Measurements from ENCODE around the gene MCF2L.

The MCF2L gene

DNA sequence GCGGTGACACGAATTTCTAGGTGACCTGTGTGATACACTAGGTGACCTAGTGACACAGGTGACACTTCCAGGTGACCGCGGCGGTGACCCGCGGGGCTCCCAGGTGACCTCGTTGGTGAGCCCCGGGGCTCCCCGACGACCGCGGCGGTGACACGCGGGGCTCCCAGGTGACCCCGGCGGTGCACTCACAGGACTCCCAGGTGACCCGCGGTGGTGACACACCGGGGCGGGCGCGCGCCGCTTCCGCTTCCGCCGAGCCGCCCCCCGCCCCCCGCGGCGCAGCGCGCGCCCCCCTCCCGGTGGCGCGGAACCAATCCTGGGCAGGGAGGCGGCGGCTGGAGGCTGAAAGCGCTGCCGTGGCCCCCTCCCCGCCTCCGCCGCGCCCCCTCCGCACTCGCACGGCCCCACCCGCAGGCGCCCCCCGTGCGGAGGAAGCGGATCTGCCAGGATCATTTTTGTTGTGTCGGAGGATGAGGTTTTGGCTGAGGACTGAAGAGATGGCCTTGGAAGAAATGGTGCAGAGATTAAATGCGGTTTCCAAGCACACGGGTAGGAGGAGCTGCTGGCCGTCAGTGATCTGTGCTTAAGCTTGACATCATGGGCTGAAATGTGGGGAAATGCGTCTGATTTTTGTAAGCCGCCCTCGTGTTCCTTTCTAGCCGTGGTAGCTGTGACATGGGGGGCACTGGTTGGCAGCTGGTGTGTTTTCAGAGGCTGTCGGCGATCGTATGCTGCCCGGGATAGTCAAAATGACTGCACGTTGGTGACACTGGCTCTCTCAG lies at the start of gene MCF2L:
Gene MCF2L, plus strand, starts transcription at position 305 of the 782 bp plus-strand sequence. Its CDS starts 166 bp downstream, at position 471.
- Mint-ChIP-seq H3K4me1 (peaks cover 18% of the 10 kb centered on the region), H3K27ac (no peak within 1 kb of the TSS), H3K9me3 (no peaks in the 10 kb centered on the region), H3K36me3 (no peaks in the 10 kb centered on the region), H3K4me3 (peak within 1 kb of the TSS; percentile 75), H3K27me3 (peaks cover 35% of the 10 kb centered on the region)
- CTCF ChIA-PET, result interaction anchor here (0.6 to 0.9 kb wide), 3 partner anchors 26 to 305 kb away, joined by 3 read pairs; no protein-coding TSS in a partner anchor
- peak; percentile 75 for DNase-seq

- no peak for DNase-seq
- CTCF ChIA-PET, result no interaction called here
- Mint-ChIP-seq H3K4me1 (no peaks in the 10 kb centered on the region), H3K4me3 (no peak overlapping the region), H3K27ac (no peak overlapping the region), H3K27me3 (peaks cover 17% of the 10 kb centered on the region), H3K36me3 (no peaks in the 10 kb centered on the region), H3K9me3 (no peaks in the 10 kb centered on the region)
These were observed 45.1 kb upstream of the MCF2L start for GRCh38 chr13:112923962-112924361.

DNA sequence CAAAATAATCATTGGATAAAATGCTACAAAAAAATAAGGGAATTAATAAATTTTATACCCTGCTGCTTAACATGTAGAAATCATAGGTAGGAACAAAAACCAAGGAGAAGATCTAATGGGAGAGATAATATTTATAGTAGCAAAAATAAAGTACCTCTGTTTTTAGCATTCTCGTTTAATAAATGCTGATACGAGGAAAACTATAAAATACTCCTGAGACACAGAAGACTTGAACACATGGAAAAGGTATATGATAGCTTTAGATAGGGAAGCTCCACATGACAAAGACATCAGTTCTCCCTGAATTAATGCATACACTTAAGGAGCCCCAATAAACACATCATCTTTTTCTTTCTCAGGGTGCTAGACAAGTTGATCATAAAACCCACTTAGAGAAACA lies 44.6 kb upstream of the MCF2L start:
- H3K9me3 Mint-ChIP-seq, result no peaks in the 10 kb centered on the region
- DNase-seq, result no peak
- H3K4me3 Mint-ChIP-seq, result no peak overlapping the region
- no peaks in the 10 kb centered on the region for H3K4me1 Mint-ChIP-seq
- H3K36me3 Mint-ChIP-seq, result no peaks in the 10 kb centered on the region
- H3K27me3 Mint-ChIP-seq, result peaks cover 21% of the 10 kb centered on the region
- no peak overlapping the region for H3K27ac Mint-ChIP-seq
- CTCF ChIA-PET, result no interaction called here

DNA sequence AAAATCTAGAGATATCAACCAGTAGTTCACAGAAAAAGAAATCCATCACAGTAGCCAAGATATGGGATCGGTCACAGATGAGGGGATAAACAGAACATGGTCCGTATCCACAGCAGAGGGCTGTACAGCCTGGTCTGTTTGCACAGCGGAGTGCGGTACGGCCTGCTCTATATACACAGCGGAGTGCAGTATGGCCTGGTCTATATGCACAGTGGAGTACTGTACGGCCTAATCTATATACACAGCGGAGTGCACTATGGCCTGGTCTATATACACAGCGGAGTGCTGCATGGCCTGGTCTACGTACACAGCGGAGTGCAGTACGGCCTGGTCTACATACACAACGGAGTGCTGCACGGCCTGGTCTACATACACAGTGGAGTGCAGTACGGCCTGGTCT lies 43.0 kb upstream of the MCF2L start:
- DNase-seq, result no peak
- H3K4me3 Mint-ChIP-seq, result no peak overlapping the region
- H3K36me3 Mint-ChIP-seq, result no peaks in the 10 kb centered on the region
- H3K4me1 Mint-ChIP-seq, result peaks cover 3% of the 10 kb centered on the region
- peaks cover 34% of the 10 kb centered on the region for H3K27me3 Mint-ChIP-seq
- no peak overlapping the region for H3K27ac Mint-ChIP-seq
- CTCF ChIA-PET, result interaction anchor here (1.2 kb wide), 1 partner anchor 17 kb away, joined by 3 read pairs; no protein-coding TSS in a partner anchor
- H3K9me3 Mint-ChIP-seq, result no peaks in the 10 kb centered on the region

DNA sequence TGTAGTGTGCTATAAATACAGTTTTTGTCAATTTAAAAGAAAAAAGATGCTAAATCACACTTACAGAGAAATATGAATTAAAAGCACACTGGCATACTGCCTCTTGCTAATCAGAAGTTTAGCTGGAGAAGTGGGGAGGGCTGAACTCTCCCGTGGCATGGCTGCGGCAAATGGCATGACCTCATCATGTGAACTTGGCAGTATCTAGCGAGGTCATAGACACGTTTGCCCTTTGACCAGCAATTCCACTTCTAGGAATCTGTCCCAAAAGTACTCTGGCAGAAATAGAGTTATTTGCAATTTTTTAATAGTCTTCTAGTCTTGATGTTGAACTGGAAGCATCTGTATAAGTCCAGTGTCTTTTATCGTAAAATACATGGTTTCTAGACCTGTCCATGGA lies 42.0 kb upstream of the MCF2L start:
- peaks cover 3% of the 10 kb centered on the region for H3K4me1 Mint-ChIP-seq
- H3K27me3 Mint-ChIP-seq, result peaks cover 40% of the 10 kb centered on the region
- no peak overlapping the region for H3K27ac Mint-ChIP-seq
- H3K4me3 Mint-ChIP-seq, result no peak overlapping the region
- DNase-seq, result no peak
- CTCF ChIA-PET, result no interaction called here
- no peaks in the 10 kb centered on the region for H3K36me3 Mint-ChIP-seq
- H3K9me3 Mint-ChIP-seq, result no peaks in the 10 kb centered on the region

DNA sequence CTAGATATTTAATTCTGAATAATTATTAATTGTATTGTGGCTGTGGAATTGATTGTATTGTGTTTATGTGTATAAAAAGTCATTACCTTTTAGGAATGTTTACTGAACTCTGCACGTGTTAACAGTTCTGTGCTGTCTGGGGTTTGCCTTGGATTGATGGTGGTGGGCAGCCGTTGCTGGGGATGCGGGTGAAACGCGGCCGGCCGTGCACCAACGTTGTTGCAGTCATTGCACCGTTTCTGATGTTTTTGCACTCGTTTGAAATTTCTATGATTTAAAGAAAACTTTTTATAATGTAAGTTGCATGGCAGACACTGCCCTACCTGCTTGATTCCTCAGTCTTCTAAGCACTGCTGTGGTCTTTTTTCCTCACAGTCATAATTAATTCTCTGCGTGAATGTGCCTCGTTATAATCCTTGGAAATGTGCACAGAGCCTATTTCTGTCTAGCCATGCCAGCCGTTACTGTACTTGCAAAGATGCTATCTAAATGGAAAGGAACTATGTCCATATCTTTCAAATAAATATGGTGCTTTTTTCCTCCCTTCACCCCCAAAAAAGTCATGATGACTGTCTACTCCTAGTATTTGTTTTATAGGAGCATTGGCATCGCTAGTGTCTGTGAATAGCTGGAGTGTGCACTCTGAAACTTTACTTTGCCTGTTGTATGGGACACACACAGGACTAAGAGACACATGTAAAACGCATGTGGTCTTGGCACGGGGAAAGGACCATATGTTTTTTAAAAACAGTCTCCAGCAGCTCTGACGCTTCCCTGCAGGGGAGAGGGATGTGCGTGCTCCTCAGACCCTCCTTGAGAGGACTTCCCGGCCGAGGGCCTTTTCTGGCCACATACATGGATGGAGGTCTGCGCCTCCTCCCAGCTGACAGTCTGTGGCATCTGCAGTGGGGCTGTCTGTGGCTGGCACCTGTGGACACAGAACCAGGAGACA lies 40.7 kb upstream of the MCF2L start:
- Mint-ChIP-seq H3K27ac (no peak overlapping the region), H3K27me3 (peaks cover 46% of the 10 kb centered on the region), H3K36me3 (no peaks in the 10 kb centered on the region), H3K4me3 (no peak overlapping the region), H3K9me3 (no peaks in the 10 kb centered on the region), H3K4me1 (peaks cover 3% of the 10 kb centered on the region)
- DNase-seq, result no peak
- CTCF ChIA-PET, result no interaction called here

GRCh38 chr13:112928972-112929782 lies 39.8 kb upstream of the MCF2L start:
- no peaks in the 10 kb centered on the region for H3K36me3 Mint-ChIP-seq
- peaks cover 3% of the 10 kb centered on the region for H3K4me1 Mint-ChIP-seq
- peaks cover 46% of the 10 kb centered on the region for H3K27me3 Mint-ChIP-seq
- H3K27ac Mint-ChIP-seq, result no peak overlapping the region
- no peak for DNase-seq
- CTCF ChIA-PET, result no interaction called here
- H3K4me3 Mint-ChIP-seq, result no peak overlapping the region
- H3K9me3 Mint-ChIP-seq, result no peaks in the 10 kb centered on the region

DNA sequence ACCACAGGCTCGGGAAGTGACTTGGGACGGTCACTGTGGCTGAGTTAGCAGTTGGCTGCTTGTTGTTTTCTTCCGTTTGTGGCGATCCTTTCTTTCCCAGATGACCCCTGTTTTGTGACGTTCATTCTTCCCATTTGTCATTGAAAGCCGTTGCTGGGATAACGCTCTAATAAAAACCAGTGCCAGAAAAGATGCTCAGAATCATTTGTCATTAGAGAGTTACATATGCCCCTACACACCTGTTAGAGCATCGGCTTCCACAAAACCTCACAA lies 39.3 kb upstream of the MCF2L start:
- Mint-ChIP-seq H3K9me3 (no peaks in the 10 kb centered on the region), H3K27me3 (peaks cover 46% of the 10 kb centered on the region), H3K4me3 (no peak overlapping the region), H3K27ac (no peak overlapping the region), H3K4me1 (peaks cover 3% of the 10 kb centered on the region), H3K36me3 (no peaks in the 10 kb centered on the region)
- CTCF ChIA-PET, result no interaction called here
- DNase-seq, result no peak

DNA sequence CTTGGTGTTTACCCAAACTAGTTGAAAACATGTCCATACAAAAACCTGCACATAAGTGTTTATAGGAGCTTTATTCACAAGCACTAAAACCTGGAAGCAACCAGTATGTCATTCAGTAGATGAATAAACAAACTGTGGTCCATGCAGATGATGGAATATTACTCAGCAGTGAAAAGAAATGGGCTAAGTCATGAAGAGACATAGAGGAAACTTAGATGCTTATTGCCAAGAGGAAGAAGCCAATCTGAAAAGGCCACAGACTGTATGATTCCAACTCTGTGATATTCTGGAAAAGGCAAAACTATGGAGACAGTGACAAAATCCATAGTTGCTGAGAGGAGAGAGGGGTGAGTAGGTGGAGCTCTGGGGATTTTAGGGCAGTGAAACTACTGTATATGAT lies 38.8 kb upstream of the MCF2L start:
- CTCF ChIA-PET, result no interaction called here

GRCh38 chr13:112931028-112931934 lies 37.7 kb upstream of the MCF2L start:
- DNase-seq, result no peak
- no peaks in the 10 kb centered on the region for H3K36me3 Mint-ChIP-seq
- no peak overlapping the region for H3K27ac Mint-ChIP-seq
- no peaks in the 10 kb centered on the region for H3K9me3 Mint-ChIP-seq
- peaks cover 46% of the 10 kb centered on the region for H3K27me3 Mint-ChIP-seq
- H3K4me1 Mint-ChIP-seq, result peaks cover 3% of the 10 kb centered on the region
- CTCF ChIA-PET, result no interaction called here
- H3K4me3 Mint-ChIP-seq, result no peak overlapping the region

More for the DNA sequence above, 38.8 kb upstream of the MCF2L start:
- Mint-ChIP-seq H3K4me3 (no peak overlapping the region), H3K9me3 (no peaks in the 10 kb centered on the region), H3K4me1 (peaks cover 3% of the 10 kb centered on the region), H3K27ac (no peak overlapping the region), H3K27me3 (peaks cover 46% of the 10 kb centered on the region), H3K36me3 (no peaks in the 10 kb centered on the region)
- no peak for DNase-seq

DNA sequence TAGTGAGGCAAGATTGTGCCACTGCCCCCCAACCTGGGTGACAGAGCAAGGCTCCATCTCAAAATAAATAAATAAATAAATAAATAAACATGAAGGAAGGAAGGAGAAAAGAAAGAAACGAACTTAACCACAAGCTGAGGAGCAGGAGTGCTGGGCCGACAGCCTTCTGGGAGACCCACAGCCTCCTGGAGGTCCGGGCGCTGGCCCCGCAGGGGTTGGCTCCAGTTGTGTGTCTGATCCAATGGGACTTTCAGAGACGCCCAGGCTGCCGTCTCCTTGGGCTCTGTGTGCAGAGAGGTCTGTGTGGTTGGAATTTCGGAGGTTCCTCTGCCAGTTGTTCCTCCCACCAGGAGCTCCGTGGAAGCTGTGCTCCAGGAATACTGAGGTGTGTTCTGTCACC lies 36.0 kb upstream of the MCF2L start:
- Mint-ChIP-seq H3K4me3 (no peak overlapping the region), H3K36me3 (no peaks in the 10 kb centered on the region), H3K27ac (no peak overlapping the region), H3K27me3 (peaks cover 43% of the 10 kb centered on the region), H3K4me1 (peaks cover 3% of the 10 kb centered on the region), H3K9me3 (no peaks in the 10 kb centered on the region)
- no peak for DNase-seq
- CTCF ChIA-PET, result no interaction called here

DNA sequence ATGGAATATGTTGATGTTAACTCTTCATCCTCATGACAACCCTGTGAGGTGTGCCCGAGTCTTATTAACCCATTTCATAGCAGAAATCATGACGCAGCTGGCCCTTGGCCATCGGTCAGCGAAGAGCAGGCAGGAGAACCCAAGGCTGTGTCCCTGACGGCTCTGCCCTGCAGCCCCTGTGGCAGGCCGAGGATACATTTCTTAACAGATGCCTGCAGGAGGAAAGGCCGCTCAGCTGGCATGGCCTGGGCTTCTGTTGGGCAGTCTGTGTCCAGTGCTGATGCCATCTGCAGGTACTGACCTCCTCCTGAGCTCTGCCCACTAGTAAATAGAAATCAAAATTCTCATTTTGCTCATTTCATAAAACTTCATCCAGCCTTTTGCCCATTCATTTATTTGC lies 35.4 kb upstream of the MCF2L start:
- Mint-ChIP-seq H3K27ac (no peak overlapping the region), H3K9me3 (no peaks in the 10 kb centered on the region), H3K4me3 (no peak overlapping the region), H3K36me3 (no peaks in the 10 kb centered on the region), H3K4me1 (peaks cover 3% of the 10 kb centered on the region), H3K27me3 (peaks cover 43% of the 10 kb centered on the region)
- CTCF ChIA-PET, result no interaction called here
- DNase-seq, result no peak

GRCh38 chr13:112934078-112934477 lies 34.9 kb upstream of the MCF2L start:
- Mint-ChIP-seq H3K9me3 (no peaks in the 10 kb centered on the region), H3K36me3 (no peaks in the 10 kb centered on the region), H3K27ac (no peak overlapping the region), H3K4me1 (peaks cover 3% of the 10 kb centered on the region), H3K27me3 (peaks cover 41% of the 10 kb centered on the region), H3K4me3 (no peak overlapping the region)
- DNase-seq, result no peak
- CTCF ChIA-PET, result no interaction called here

Data from activated naive CD4-positive, alpha-beta T cell treated with anti-CD3 and anti-CD28 coated beads, Interleukin-2, amount 10 ng/mL, durations not matched to agents 7 days and 5 days (primary cell).